Measurements from ENCODE around the gene SH3RF3. TPM values are rescaled to one million over a fixed set of nuclear protein-coding genes. Genes with fewer than 3 reads are reported as not detected.

SH3RF3 gene
- total RNA-seq, 1 donor from 2014 or later, result 7.9 TPM

GRCh38 chr2:109457366-109457765 is 328.4 kb downstream of the SH3RF3 start:
- H3K9me3 ChIP-seq (replicated peaks), result no peaks in the 10 kb centered on the region
- peaks cover 5% of the 10 kb centered on the region for H3K36me3 ChIP-seq
- no peaks in the 10 kb centered on the region for H3K27me3 ChIP-seq (ENCODE audit: low read depth)
- no peak overlapping the region for H3K27ac ChIP-seq (replicated peaks)
- TF ChIP-seq, protein P1, sequence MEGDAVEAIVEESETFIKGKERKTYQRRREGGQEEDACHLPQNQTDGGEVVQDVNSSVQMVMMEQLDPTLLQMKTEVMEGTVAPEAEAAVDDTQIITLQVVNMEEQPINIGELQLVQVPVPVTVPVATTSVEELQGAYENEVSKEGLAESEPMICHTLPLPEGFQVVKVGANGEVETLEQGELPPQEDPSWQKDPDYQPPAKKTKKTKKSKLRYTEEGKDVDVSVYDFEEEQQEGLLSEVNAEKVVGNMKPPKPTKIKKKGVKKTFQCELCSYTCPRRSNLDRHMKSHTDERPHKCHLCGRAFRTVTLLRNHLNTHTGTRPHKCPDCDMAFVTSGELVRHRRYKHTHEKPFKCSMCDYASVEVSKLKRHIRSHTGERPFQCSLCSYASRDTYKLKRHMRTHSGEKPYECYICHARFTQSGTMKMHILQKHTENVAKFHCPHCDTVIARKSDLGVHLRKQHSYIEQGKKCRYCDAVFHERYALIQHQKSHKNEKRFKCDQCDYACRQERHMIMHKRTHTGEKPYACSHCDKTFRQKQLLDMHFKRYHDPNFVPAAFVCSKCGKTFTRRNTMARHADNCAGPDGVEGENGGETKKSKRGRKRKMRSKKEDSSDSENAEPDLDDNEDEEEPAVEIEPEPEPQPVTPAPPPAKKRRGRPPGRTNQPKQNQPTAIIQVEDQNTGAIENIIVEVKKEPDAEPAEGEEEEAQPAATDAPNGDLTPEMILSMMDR (IDR thresholded peaks at IDR 0.05; ENCODE audit: borderline replicate concordance), result no peak
- no peak overlapping the region for H3K4me3 ChIP-seq
- peaks cover 10% of the 10 kb centered on the region for H3K4me1 ChIP-seq
- DNase-seq, result no peak
- intact Hi-C loops (cut with micrococcal nuclease), result no loop called here

- no peaks in the 10 kb centered on the region for H3K9me3 ChIP-seq (replicated peaks)
- no peak overlapping the region for H3K27ac ChIP-seq (replicated peaks)
- peaks cover 10% of the 10 kb centered on the region for H3K4me1 ChIP-seq
- intact Hi-C loops (cut with micrococcal nuclease), result no loop called here
- no peaks in the 10 kb centered on the region for H3K27me3 ChIP-seq (ENCODE audit: low read depth)
- H3K36me3 ChIP-seq, result peaks cover 5% of the 10 kb centered on the region
- H3K4me3 ChIP-seq, result no peak overlapping the region
- TF ChIP-seq, protein P1 (IDR thresholded peaks at IDR 0.05; ENCODE audit: borderline replicate concordance), result no peak
- no peak for DNase-seq
Measured at GRCh38 chr2:109457794-109458193, 328.8 kb downstream of the SH3RF3 start.

DNA sequence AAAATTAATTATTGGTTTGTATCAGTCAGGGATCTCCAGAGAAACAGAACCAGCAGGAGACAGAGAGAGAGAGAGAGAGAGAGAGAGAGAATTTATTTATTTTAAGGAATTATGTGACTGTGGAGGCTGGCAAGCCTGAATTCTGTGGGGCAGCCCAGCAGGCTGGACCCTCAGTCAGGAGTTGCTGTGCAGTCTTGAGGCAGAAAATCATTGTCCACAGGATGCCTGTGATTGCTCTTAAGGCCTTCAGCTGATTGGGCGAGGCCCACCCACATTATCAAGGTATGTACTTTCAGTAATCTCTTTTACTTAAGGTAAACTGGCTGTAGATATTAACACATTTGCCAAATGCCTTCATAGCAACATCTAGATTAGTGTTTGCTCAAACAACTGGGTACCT is 329.5 kb downstream of the SH3RF3 start:
- TF ChIP-seq, protein P1 (IDR thresholded peaks at IDR 0.05; ENCODE audit: borderline replicate concordance), result no peak
- no peak overlapping the region for H3K4me3 ChIP-seq

DNA sequence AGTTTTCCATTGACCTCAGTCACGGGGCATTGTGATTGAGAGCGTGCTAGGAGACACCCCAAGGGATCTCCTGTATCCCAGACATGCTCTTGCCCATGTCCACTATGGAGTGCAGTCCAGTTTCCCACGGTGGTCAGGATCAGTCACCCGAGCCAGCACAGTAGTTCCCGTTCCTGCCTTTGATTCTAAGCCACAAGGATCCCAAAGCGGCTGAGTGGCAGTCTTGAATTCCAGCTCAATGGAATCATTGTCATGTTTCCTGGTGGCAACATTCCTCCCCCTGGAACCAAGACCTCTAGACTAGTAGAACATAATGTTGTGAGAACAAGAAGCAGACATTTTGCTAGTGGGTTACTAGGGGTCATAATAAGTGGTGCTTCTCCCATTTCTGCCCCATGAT is 330.5 kb downstream of the SH3RF3 start:
- H3K27me3 ChIP-seq (ENCODE audit: low read depth), result no peaks in the 10 kb centered on the region
- peaks cover 5% of the 10 kb centered on the region for H3K36me3 ChIP-seq
- no peak overlapping the region for H3K4me3 ChIP-seq
- peak overlapping the region; percentile 12 for H3K27ac ChIP-seq (replicated peaks)
- no peaks in the 10 kb centered on the region for H3K9me3 ChIP-seq (replicated peaks)
- intact Hi-C loops (cut with micrococcal nuclease), result no loop called here
- DNase-seq, result no peak
- peaks cover 10% of the 10 kb centered on the region for H3K4me1 ChIP-seq
- TF ChIP-seq, protein P1 (IDR thresholded peaks at IDR 0.05; ENCODE audit: borderline replicate concordance), result no peak

More for the DNA sequence above, 329.5 kb downstream of the SH3RF3 start:
- no peaks in the 10 kb centered on the region for H3K27me3 ChIP-seq (ENCODE audit: low read depth)
- no peak for DNase-seq
- H3K36me3 ChIP-seq, result peaks cover 5% of the 10 kb centered on the region
- H3K9me3 ChIP-seq (replicated peaks), result no peaks in the 10 kb centered on the region
- intact Hi-C loops (cut with micrococcal nuclease), result no loop called here
- no peak overlapping the region for H3K27ac ChIP-seq (replicated peaks)
- H3K4me1 ChIP-seq, result peaks cover 10% of the 10 kb centered on the region

DNA sequence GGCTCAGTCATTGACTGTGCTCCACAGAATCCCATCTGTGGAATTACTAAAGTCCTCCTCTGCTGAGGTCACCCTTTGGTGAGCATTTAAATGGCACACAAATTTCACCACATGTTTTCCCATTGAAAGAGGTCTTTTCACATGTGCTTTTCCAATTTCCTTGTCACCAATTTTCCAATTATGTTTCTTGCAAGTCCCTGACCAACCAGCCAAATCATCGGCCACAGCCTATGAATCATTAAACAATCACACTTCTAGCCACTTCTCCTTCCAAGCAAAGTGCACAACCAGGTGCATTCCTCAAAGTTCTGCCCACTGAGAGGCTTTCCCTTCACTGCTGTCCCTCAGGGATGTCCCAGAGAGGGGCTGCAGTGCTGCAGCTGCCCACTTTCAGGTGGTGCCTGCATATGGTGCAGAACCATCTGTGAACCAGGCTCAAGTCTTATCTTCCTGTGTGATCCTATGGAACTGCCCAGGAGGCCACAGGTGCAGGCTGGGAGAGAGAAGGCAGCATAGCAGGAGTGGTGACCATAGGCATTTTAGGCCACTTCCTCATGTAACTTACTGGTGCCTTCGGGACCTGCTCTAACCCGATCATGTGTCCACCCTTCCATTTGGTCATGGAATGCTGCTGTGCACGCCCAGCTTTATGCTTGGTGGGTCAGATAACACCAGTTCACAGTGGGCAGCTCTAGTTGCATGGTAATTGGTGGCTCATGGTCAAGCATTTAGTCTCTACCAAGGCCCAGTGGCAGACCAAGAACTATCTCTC is 331.7 kb downstream of the SH3RF3 start:
- TF ChIP-seq, protein P1 (IDR thresholded peaks at IDR 0.05; ENCODE audit: borderline replicate concordance), result no peak
- H3K27ac ChIP-seq (replicated peaks), result no peak overlapping the region
- peaks cover 5% of the 10 kb centered on the region for H3K36me3 ChIP-seq
- H3K9me3 ChIP-seq (replicated peaks), result no peaks in the 10 kb centered on the region
- H3K27me3 ChIP-seq (ENCODE audit: low read depth), result no peaks in the 10 kb centered on the region
- H3K4me3 ChIP-seq, result no peak overlapping the region
- intact Hi-C loops (cut with micrococcal nuclease), result no loop called here
- no peak for DNase-seq
- H3K4me1 ChIP-seq, result peaks cover 10% of the 10 kb centered on the region

Data from left ventricle myocardium inferior (tissue), 1 donor.